AML-193 (cell line): Measurements from ENCODE around the gene CCDC9B.
A peak's percentile ranks its signal among the peaks of the same experiment; 100 is the strongest.

Source experiments
- DNase-seq, 2 experiments: peaks; one replicate each; lab custom pipeline; 2025; lab: John Stamatoyannopoulos, UW

CCDC9B gene

GRCh38 chr15:40340740-40341400 is at the start of gene CCDC9B:
CCDC9B (minus strand) TSS chr15:40340939; CDS start chr15:40340819, 120 bp downstream.
- DNase-seq: peak; percentile 66 to 78

- DNase-seq: no peak
Measured at GRCh38 chr15:40389824-40390595, 49.3 kb upstream of the CCDC9B start.

DNA sequence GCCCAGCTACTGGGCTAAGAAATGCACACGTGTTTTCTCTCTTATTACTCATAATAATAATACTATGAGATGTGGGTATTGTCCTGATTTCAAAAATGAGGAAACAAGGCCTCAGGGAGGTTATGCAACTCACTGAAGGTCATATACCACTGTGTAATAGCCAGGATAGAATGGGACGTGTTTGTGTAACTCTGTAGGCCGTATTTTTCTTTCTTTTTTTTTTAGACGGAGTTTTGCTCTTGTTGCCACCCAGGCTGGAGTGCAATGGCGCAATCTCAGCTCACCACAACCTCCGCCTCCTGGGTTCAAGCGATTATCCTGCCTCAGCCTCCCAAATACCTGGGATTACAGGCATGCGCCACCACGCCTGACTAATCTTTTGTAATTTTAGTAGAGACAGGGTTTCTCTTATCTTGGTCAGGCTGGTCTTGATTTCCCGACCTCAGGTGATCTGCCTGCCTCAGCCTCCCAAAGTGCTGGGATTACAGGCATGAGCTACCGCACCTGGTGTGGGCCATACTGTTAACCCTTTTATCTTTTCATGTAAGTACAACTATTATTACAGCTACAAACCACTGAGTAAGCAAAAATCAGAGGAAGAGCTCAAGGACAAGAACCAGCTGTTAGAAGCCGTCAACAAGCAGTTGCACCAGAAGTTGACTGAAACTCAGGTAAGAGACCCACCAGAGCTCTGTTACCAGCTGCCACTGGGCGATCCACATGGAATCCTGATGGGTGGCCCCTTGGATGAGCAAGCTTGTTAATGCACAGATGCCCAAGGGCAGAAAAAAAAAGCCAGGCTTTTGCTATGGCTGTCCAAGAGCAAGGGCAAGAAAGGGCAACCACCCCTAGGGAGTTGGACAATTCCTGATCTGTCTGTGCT is 48.4 kb upstream of the CCDC9B start:
- DNase-seq: peak; percentile 93

DNA sequence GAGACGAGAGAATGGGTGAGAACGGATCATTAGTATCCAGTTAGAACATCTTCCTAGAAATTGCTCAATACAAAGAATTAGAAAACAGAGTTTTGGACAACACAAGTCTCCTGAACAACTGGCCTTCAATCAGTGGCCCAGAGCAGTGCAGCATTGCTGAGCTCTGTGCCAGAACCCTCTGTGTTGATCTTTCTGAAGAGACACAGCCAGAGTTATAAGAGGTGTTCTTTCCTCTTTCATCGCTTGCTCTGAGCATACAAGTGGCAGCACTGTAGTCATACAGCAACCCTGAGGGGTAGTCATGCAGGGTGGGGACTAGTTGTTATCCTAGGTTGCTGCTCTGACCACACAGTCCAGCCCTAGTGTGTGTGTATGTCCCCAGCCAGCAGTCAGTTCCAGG is 45.7 kb upstream of the CCDC9B start:
- no peak for DNase-seq

- peak; percentile 90 to 91 for DNase-seq
Measured at GRCh38 chr15:40382580-40383456, 42.1 kb upstream of the CCDC9B start, which contains the start of gene KNSTRN. KNSTRN (plus strand) TSS chr15:40382721; CDS start chr15:40382836, 115 bp downstream.

DNA sequence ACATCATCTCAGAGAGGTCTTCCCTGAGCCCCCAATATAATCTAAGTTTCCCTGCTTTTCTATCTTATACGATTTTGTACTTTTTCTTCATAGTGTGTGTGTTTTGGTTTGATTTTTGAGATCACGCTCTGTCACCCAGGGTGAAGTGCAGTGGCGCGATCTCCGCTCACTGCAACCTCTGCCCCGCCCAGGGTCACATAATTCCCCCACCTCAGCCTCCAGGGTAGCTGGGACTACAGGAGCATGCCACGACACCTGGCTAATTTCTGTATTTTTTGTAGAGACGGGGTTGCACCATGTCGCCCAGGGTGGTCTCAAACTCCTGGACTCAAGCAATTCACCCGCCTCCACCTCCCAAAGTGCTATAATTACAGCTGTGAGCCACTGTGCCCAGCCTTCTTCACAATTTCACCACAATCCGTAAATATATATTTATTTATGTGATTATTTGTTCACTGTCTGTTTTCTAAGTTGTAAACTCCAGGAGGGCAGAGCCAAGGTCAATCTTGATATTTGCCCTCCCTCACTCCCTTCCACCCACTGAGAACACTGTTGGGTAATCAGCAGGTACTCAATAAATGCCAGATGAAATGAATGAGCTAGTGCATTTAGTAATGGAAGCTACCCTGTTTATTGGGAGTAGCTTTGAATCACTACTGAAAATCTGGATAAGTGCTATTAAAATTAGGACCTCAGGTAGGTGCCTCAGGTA is 41.2 kb upstream of the CCDC9B start:
- no peak for DNase-seq

DNA sequence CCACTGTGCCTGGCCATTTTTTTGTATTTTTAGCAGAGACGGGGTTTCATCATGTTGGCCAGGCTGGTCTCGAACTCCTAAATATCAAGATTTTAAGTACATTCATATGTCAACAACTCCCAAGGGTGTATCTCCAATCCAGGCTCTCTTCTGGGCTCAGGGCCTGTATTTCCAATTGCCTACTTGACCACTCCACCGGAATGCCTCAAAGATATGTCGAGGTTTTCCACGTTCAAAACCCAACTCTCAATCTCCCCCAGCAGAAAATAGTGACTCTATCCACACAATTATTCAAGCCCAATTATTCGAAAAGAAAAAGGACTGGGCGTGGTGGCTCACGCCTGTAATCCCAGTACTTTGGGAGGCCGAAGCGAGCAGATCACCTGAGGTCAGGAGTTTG is 39.9 kb upstream of the CCDC9B start:
- DNase-seq: no peak

- peak in 1 of 2 experiments; percentile 5 for DNase-seq
Measured at GRCh38 chr15:40379853-40380252, 39.1 kb upstream of the CCDC9B start.

- DNase-seq: no peak
Measured at GRCh38 chr15:40379374-40379773, 38.6 kb upstream of the CCDC9B start.

DNA sequence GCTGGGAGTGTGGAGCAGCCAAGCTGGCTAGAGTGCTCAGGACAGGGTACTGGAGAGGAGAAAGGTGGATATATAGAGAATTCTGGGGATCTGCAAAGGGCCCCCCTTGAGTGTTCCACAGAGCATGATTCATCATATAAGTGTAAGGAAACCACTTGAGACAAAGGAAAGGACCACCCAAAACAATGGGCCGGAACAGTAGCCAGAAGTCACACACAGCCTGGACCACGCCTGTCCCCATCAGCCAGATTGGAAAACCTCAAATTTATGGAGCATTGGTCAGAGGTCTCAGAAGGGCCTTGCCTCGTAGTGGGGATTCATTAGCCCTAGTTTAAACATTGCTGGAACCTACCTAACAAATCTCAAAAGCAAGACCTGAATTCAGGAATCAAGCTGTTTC is 36.9 kb upstream of the CCDC9B start:
- DNase-seq: no peak

GRCh38 chr15:40372981-40373380 is 32.2 kb upstream of the CCDC9B start:
- DNase-seq: no peak

DNA sequence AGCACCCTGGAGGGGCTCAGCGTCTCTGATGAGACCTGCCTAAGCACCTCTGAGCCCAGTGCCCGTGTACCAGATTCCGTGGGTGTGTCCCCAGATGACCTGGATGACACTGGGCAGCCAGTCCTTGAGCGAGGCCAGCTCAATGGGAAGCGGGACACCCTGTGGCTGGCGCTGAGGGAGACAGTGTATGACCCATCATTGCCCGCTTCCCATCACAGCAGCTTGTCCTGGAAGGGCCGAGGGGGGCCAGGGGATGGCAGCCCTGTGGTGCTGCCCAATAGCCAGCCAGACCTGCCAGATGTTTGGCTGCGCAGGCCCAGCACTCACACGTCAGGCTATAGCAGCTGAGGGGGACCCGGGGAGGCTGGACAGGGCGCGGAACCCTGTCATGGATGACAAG is 29.2 kb upstream of the CCDC9B start:
- DNase-seq: no peak

DNA sequence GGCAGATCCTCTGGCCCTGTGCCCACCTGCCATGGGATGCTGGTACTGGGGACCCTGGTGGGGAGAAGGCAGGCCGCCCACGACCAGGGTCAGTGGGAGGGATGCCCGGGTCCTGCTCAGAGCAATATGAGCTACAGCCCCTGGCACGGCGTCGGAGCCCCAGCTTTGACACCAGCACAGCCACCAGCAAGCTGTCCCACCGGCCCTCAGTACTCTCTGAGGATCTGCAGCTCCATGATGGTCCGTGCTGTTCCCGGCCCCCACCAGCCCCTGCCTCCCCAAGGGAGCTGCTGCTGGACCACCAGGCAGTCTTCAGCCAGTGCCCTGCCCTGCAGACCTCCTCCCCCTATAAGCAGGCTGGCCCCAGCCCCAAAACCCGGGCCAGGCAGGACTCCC is 28.7 kb upstream of the CCDC9B start:
- DNase-seq: no peak

GRCh38 chr15:40368719-40369473 is 28.2 kb upstream of the CCDC9B start:
- DNase-seq: no peak

DNA sequence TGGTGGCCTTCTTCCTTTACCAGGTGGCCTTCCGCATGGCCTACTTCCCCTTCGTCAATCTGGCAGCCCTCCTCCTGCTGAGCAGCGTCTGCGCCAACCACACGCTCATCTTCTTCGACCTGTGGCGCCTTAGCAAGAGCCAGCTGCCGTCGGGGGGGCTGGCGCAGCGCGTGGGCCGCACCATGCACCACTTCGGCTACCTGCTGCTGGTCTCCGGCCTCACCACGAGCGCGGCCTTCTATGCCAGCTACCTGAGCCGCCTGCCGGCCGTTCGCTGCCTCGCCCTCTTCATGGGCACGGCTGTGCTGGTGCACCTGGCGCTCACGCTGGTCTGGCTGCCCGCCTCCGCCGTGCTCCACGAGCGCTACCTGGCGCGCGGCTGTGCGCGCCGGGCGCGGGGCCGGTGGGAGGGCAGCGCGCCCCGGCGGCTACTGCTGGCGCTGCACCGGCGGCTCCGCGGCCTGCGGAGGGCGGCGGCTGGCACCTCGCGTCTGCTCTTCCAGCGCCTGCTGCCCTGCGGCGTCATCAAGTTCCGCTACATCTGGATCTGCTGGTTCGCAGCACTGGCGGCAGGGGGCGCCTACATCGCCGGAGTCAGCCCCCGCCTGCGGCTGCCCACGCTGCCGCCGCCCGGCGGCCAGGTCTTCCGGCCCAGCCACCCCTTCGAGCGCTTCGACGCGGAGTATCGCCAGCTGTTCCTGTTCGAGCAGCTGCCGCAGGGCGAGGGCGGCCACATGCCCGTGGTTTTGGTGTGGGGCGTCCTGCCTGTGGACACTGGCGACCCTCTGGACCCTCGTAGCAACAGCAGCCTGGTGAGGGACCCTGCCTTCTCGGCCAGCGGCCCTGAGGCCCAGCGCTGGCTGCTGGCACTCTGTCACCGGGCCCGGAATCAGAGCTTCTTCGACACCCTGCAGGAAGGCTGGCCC is 27.2 kb upstream of the CCDC9B start:
- DNase-seq: peak; percentile 92

DNA sequence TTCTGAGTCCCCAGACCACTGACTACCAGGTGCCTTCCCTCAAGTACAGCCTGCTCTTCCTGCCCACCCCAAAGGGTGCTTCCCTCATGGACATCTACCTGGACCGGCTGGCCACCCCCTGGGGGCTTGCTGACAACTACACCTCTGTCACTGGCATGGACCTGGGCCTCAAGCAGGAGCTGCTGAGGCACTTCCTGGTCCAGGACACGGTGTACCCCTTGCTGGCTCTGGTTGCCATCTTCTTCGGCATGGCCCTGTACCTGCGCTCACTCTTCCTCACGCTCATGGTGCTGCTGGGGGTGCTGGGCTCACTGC is 26.6 kb upstream of the CCDC9B start:
- no peak for DNase-seq

- no peak for DNase-seq
Measured at GRCh38 chr15:40366457-40367370, 26.0 kb upstream of the CCDC9B start.
